NCI-H2227 treated with DMSO at 0.1 percent for 48 hours (cell line): ENCODE results near the gene BRD9.
"Not testable (repeated sequence)": the region's sequence is repeated elsewhere in the genome, so short reads cannot be mapped to it uniquely, and the experiment has no call there.

Experiments used
- DNase-seq: peaks from one replicate; lab custom pipeline; 2025; lab: John Stamatoyannopoulos, UW

Gene BRD9

GRCh38 chr5:902129-902916, 9.7 kb upstream of the BRD9 start:
- DNase-seq = no peak

DNA sequence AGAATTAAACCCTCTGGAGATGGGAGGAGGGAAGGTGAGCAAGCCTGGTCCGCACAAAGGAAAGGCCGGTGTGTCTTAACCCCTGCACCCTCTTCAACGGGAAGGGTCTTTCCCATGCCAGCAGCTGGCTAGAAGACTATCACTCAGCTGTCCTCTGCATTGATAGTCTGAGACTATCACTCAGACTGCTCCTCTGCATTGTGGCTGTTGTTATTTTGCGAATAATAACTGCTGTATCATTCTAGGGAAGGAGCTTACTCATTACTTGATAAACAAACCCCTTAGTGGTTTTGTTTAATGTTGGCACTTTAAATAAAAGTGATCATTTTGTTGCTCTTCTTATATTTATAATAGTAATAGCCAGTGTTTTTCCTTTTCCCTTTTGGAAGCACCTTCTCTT, 8.2 kb upstream of the BRD9 start:
- DNase-seq = no peak

DNA sequence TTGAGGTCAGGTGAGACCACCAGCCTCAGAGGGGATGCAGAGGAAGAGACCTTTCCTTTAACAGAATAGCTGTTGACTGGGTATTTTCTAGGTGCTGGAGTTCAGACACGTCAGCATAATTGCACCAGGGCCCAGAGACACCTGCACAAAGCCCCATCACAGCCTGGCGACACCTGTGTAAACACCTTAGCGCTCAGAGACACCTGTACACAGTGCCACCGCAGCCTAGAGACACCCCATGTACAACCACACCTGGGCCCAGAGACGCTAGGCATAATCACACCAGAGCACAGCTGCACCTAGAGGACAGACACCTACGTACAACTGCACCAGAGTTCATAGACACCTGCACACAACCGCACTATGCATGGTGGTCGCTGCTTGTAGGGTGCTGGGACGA, 1.1 kb upstream of the BRD9 start:
- DNase-seq = no peak

DNA sequence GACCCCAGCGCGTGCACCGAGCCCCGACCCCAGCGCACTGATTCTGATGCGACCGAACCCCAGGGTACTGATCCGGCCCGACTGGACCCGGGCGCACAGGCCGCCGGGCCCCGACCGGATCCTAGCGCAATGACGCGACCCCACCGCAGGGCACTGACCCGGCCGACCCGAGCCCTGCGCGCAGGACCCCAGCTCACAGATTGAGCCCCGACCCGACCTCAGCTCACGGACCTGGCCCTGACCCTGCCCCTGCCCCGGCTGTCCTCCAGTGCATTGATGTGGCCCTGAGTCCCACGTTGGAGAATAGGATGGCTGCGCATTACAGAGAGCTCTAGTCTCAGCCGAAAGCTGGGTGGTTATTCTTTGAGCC, 521 bp upstream of the BRD9 start:
- no peak for DNase-seq

- no peak for DNase-seq
Observed at GRCh38 chr5:891837-892393, 686 bp downstream of the BRD9 start.

- DNase-seq = peak; percentile 83
Observed at GRCh38 chr5:891117-891836, 1.3 kb downstream of the BRD9 start.

- no peak for DNase-seq
Observed at GRCh38 chr5:889075-889710, 3.4 kb downstream of the BRD9 start.

DNA sequence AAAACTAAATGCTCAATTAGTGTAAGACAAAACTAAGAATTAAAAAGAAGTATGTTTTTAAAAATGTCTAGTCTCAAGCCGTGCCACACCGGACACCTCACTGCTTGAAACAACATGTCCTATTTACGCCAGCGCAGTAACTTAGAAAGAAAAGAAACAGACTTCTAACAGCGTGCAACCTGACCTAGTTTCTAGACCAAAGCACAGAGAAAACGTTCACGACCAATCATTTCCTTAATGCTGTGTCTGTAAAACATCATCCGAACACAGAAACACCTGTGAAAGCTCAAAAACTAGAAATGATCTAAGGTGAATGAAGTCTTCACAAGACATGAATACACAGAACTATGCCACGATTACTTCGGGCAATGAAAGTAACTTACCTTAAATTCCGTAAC, 4.0 kb downstream of the BRD9 start:
- DNase-seq = no peak

GRCh38 chr5:887947-888637, 4.5 kb downstream of the BRD9 start:
- no peak for DNase-seq

DNA sequence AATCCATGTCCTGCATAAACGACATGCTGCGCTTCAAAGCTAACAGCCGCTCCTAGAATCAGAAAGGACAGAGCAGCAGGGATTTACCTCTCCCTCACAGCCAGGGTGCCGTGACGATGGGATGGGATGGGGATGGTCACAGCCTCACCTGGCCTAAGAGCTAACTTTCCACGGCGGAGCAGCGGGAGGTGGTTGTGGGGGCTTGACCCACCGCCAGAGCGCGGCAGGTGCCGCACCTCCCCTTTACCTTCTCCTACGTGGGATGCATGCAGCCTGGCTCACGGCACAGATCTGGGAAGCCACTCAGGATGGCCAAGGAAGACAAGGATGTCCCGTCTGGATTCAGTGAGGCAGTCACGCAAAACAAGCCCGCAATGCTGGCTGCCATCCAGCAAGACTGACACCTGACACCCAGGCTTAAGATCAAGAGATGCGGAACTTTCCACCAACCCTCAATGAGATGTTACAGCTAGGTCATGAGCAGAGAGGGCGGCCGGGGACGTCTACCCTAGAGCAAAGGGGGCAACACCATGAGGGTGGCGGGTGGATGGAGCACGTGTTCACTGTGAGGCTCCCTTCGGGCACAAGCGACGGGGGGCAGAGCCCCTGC, 5.8 kb downstream of the BRD9 start:
- no peak for DNase-seq

DNA sequence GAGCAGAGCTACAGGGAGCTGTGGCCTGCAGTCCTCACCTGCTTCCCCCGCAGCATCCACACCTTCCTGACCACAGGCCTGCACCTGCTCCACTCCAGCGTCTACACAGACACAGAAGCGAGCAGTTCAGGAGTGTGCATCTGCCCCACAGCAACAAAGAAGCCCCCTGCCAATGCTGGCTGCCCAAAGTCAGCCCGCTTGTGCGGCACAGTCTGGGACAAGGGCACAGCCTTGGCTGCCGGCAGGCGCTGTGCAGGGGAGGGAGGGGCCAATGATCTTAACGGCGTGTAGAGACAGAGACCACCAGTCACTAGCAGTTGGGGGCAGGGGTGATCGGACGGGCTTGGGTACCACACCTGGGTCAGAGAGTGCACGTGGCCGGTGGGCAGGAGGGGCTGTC, 6.6 kb downstream of the BRD9 start:
- DNase-seq = no peak

- no peak for DNase-seq
Observed at GRCh38 chr5:885529-885928, 7.1 kb downstream of the BRD9 start.

DNA sequence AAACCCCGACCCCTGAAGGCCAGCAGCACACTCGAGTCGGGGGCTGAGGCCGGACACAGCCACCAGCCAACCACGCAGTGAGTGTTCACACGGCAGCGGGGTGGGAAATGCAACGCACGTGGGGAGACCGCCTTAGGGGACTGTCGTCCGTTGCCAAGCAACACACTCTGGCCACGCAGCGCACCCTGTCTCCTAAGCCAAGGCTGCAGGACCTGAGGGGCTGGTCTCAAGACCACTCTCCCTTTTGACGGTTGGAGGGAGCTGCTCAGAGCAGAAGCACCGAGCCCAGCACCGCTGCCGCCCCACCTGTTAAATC, 7.5 kb downstream of the BRD9 start:
- DNase-seq = no peak

DNA sequence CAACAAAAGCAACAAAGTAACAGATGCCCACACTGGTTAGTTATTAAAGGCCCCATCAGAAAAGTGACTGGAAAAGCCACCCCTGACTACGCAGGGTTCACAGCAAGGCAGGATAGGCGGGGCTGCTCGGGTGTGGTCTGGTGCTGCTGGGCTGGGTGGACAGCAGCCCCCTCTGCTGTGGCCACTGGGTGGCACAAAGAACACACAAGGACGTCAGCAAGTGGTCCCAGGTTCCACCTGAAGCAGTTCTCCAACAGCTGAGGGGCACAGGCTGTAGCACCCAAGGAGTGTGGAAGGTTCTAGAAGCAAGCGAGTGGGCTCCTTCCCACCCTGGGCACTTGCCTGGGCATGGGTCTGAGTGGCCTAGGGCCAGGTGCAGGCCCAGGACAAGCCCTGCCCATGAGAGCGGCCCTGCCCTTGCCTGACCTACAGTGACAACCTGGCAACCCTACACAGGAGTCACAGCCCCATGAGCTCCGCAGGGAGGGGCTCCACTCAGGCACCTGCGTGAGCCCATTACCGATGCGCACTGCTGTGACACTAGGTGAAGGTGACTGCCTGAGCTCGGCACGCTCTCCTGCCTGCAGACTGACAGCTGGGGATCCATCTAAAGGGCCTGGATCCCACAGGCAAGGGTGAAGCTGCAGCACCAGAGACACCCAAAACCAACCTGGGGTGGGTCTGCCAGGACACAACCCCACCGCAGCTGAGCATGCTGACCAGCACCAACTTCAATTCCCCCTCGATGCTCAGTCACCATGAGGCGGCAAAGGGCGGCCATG, 8.1 kb downstream of the BRD9 start:
- DNase-seq = no peak

DNA sequence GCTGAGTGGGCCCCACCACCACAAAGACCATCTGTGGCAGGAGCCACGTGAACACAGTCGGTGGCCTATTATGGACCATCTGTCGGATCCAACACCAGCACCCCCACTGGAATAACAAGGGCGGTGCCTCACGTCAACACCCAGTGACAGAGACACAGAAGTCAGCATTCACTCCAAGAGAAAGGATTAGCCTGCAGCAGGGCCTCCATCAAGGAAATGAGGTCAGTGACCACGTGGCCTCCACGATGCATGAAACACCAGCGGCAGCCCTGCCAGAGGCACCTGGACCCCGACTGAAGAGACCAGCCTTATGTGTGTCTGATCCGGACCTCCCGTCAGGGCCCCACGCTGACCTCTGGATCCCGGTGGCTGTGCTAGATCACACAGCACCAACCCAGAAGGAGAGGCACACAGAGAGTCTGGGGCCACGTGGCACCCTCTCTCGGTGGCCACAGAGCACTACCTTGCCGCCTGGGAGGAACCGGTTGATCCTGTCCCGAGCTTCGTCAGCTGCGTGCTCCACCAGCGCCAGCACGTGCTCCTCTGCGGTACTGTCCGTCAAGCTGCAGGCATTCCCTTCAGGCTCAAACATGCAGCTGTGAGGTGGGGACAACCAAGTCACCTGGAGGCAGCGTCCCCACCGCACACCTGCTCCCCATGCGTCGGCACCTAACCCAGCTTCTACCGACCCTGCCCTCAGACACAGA, 9.0 kb downstream of the BRD9 start:
- no peak for DNase-seq

GRCh38 chr5:882253-883183, 10.1 kb downstream of the BRD9 start:
- DNase-seq = no peak

GRCh38 chr5:881551-881935, 11.1 kb downstream of the BRD9 start:
- no peak for DNase-seq

DNA sequence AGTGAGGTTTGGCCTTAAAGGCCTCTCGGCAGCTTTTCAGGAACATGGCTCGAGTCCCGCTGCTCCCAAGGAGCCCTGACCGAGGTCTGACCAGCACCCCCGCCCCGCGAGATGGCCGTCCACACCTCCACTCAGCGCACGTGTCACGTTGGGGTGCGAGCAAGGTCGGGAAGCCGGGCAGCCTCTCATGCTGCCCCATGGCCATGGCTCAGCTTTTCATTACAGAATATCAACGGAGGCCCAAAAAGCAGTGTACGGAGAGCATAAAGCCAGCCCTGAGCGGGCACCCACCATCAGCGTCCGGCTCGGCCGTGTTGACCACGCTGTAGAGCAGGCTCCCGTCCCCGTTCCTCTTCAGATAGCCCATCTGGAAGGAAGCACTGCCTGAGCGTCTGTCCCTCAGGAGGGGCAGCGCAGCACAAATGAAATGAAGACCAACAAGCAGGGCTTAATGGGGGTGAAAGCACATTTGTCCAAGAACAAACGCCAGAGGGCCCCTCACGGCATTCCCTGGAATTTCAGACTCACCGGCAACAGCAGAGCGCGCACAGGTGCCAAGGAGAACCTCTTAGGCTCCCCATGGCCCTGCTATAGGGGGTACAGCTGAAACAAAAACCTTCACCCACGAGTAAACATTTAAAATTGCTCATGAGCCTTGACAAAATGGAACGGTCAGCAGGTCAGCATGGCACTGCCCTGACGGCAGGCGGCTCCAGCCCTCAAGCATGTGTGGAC, 11.6 kb downstream of the BRD9 start:
- no peak for DNase-seq

GRCh38 chr5:878677-879076, 13.9 kb downstream of the BRD9 start:
- DNase-seq = not testable (repeated sequence)
